ENCODE results near the gene ACAP2. TPM values are rescaled to one million over a fixed set of nuclear protein-coding genes. Genes with fewer than 3 reads are reported as not detected.

The ACAP2 gene
- total RNA-seq, 1 donor from 2014 or later, result 59.4 TPM

- intact Hi-C loops (cut with DNase I), result no loop called here
- Histone ChIP-seq H3K36me3 (no peaks in the 10 kb centered on the region), H3K9me3 (no peaks in the 10 kb centered on the region), H3K4me1 (peaks cover 12% of the 10 kb centered on the region), H3K4me3 (no peak overlapping the region), H3K27ac (no peak overlapping the region), H3K27me3 (no peaks in the 10 kb centered on the region)
- TF ChIP-seq POLR2A (IDR thresholded peaks at IDR 0.05), result no peak
- no peak for TF ChIP-seq POLR2AphosphoS5 (IDR thresholded peaks at IDR 0.05; ENCODE audit: insufficient read depth in 1 of 2, low read depth in 1 of 2)
- TF ChIP-seq CTCF (IDR thresholded peaks at IDR 0.05), result no peak
- DNase-seq (ENCODE audit: extremely low spot score in 2 of 2), result peak in 1 of 2 donors; percentile 77
These were observed 201.0 kb downstream of the ACAP2 start for GRCh38 chr3:195241592-195242355.

GRCh38 chr3:195240939-195241338, 201.9 kb downstream of the ACAP2 start:
- intact Hi-C loops (cut with DNase I), result no loop called here
- no peaks in the 10 kb centered on the region for H3K27me3 ChIP-seq
- TF ChIP-seq CTCF (IDR thresholded peaks at IDR 0.05), result no peak
- TF ChIP-seq POLR2AphosphoS5 (IDR thresholded peaks at IDR 0.05; ENCODE audit: insufficient read depth in 1 of 2, low read depth in 1 of 2), result no peak
- no peak for TF ChIP-seq POLR2A (IDR thresholded peaks at IDR 0.05)
- no peak overlapping the region for H3K4me3 ChIP-seq
- peak in 1 of 2 donors; percentile 77 for DNase-seq (ENCODE audit: extremely low spot score in 2 of 2)
- H3K27ac ChIP-seq, result no peak overlapping the region
- H3K4me1 ChIP-seq, result peaks cover 12% of the 10 kb centered on the region
- H3K9me3 ChIP-seq, result no peaks in the 10 kb centered on the region
- no peaks in the 10 kb centered on the region for H3K36me3 ChIP-seq

GRCh38 chr3:195240171-195240701, 202.6 kb downstream of the ACAP2 start:
- Histone ChIP-seq H3K9me3 (no peaks in the 10 kb centered on the region), H3K4me3 (no peak overlapping the region), H3K36me3 (no peaks in the 10 kb centered on the region), H3K27ac (no peak overlapping the region), H3K27me3 (no peaks in the 10 kb centered on the region), H3K4me1 (peaks cover 12% of the 10 kb centered on the region)
- TF ChIP-seq POLR2AphosphoS5 (IDR thresholded peaks at IDR 0.05; ENCODE audit: insufficient read depth in 1 of 2, low read depth in 1 of 2), result peak in 1 of 2 donors; percentile 30
- no peak for TF ChIP-seq CTCF (IDR thresholded peaks at IDR 0.05)
- TF ChIP-seq POLR2A (IDR thresholded peaks at IDR 0.05), result no peak
- DNase-seq (ENCODE audit: extremely low spot score in 2 of 2), result peak in 1 of 2 donors; percentile 77
- intact Hi-C loops (cut with DNase I), result no loop called here

- Histone ChIP-seq H3K9me3 (no peaks in the 10 kb centered on the region), H3K4me3 (no peak overlapping the region), H3K36me3 (no peaks in the 10 kb centered on the region), H3K4me1 (peaks cover 12% of the 10 kb centered on the region), H3K27ac (no peak overlapping the region), H3K27me3 (no peaks in the 10 kb centered on the region)
- DNase-seq (ENCODE audit: extremely low spot score in 2 of 2), result no peak
- TF ChIP-seq POLR2AphosphoS5 (IDR thresholded peaks at IDR 0.05; ENCODE audit: insufficient read depth in 1 of 2, low read depth in 1 of 2) (no peak), CTCF (IDR thresholded peaks at IDR 0.05) (no peak), POLR2A (IDR thresholded peaks at IDR 0.05) (no peak)
- intact Hi-C loops (cut with DNase I), result no loop called here
These were observed 203.7 kb downstream of the ACAP2 start for GRCh38 chr3:195239121-195239520.

- Histone ChIP-seq H3K9me3 (no peaks in the 10 kb centered on the region), H3K27me3 (no peaks in the 10 kb centered on the region), H3K4me3 (no peak overlapping the region), H3K27ac (peak overlapping the region; percentile 5), H3K36me3 (no peaks in the 10 kb centered on the region), H3K4me1 (peaks cover 12% of the 10 kb centered on the region)
- peak in 1 of 2 donors; percentile 92 for DNase-seq (ENCODE audit: extremely low spot score in 2 of 2)
- no peak for TF ChIP-seq POLR2AphosphoS5 (IDR thresholded peaks at IDR 0.05; ENCODE audit: insufficient read depth in 1 of 2, low read depth in 1 of 2)
- intact Hi-C loops (cut with DNase I), result no loop called here
These were observed 204.2 kb downstream of the ACAP2 start for GRCh38 chr3:195238586-195239118.

Measured in vagina (tissue), 2 donors.